Karpas-422 (cell line): ENCODE measurements around the gene KCNMB3. TPM values are rescaled to one million over a fixed set of nuclear protein-coding genes. Genes with fewer than 3 reads are reported as not detected.
"Not testable (repeated sequence)": the region's sequence is repeated elsewhere in the genome, so short reads cannot be mapped to it uniquely, and the experiment has no call there.

Experiments used
- DNase-seq: peaks from one replicate; pipeline ENCODE4 v3.0.0-alpha.2; 2015
- H2AFZ ChIP-seq: fragments of 200-600 bp; sonication (generic); 2 replicates; pipeline ENCODE4 v1.6.1; 2014; ENCODE audit warnings: antibody characterized with exemption, low read length, mixed read lengths
- H3K27ac ChIP-seq: fragments of 200-600 bp; sonication (generic); 2 replicates; pipeline ENCODE4 v1.5.1; 2014; ENCODE audit warnings: mild to moderate bottlenecking, low read length, moderate library complexity
- H3K27me3 ChIP-seq: fragments of 200-600 bp; sonication (generic); 2 replicates; pipeline ENCODE4 v1.6.1; 2014; ENCODE audit warnings: low read length, mixed read lengths
- H3K36me3 ChIP-seq: fragments of 200-600 bp; sonication (generic); 2 replicates; pipeline ENCODE4 v1.6.1; 2014; ENCODE audit warnings: low read length, mixed read lengths; ENCODE audit not compliant: insufficient read depth
- H3K4me1 ChIP-seq: fragments of 200-600 bp; sonication (generic); 2 replicates; pipeline ENCODE4 v1.6.1; 2014; ENCODE audit warnings: mild to moderate bottlenecking, low read length, mixed read lengths
- H3K4me2 ChIP-seq: fragments of 200-600 bp; sonication (generic); 2 replicates; pipeline ENCODE4 v1.6.1; 2014; ENCODE audit warnings: low read length, low read depth, mild to moderate bottlenecking; ENCODE audit not compliant: poor library complexity, severe bottlenecking
- H3K4me3 ChIP-seq: fragments of 200-600 bp; sonication (generic); 2 replicates; pipeline ENCODE4 v1.5.1; 2014; ENCODE audit warnings: mild to moderate bottlenecking, antibody characterized with exemption, low read length, mixed read lengths
- H3K79me2 ChIP-seq: fragments of 200-600 bp; sonication (generic); 2 replicates; pipeline ENCODE4 v1.6.1; 2014; ENCODE audit warnings: mild to moderate bottlenecking, low read length, mixed read lengths
- H3K9ac ChIP-seq: fragments of 200-600 bp; sonication (generic); 2 replicates; pipeline ENCODE4 v1.6.0; 2014; ENCODE audit warnings: low read length
- H3K9me2 ChIP-seq: fragments of 200-600 bp; sonication (generic), shearing (Covaris generic); replicated peaks from 2 replicates; pipeline ENCODE4 v1.6.0; 2014; ENCODE audit warnings: mild to moderate bottlenecking, low read length, moderate library complexity; ENCODE audit not compliant: insufficient read depth
- H3K9me3 ChIP-seq: fragments of 300-700, 200-600 bp; sonication (generic); 2 replicates; pipeline ENCODE4 v1.6.1; 2014; ENCODE audit warnings: low read length, mixed read lengths
- H4K20me1 ChIP-seq: fragments of 200-600 bp; sonication (generic); 2 replicates; pipeline ENCODE4 v1.6.1; 2014; ENCODE audit warnings: mild to moderate bottlenecking, antibody characterized with exemption, low read length, low read depth; ENCODE audit not compliant: insufficient read depth
- total RNA-seq: library from RNA; depleted of rRNA; stranded (reverse); fragments of >200 nt; shearing (Covaris generic); gene quantifications from 2 replicates; pipeline ENCODE4 v1.2.3, GENCODE V29; 2014; ENCODE audit warnings: low replicate concordance

The KCNMB3 gene
- total RNA-seq, 1 experiment from 2014 or later = 28.3 TPM

- H3K27ac ChIP-seq = no peak overlapping the region
- peaks cover 4% of the 10 kb centered on the region for H3K4me1 ChIP-seq
- H3K9ac ChIP-seq = no peak overlapping the region
- no peaks in the 10 kb centered on the region for H3K36me3 ChIP-seq
- H3K79me2 ChIP-seq = no peaks in the 10 kb centered on the region
- H3K9me3 ChIP-seq = no peaks in the 10 kb centered on the region
- H3K27me3 ChIP-seq = no peaks in the 10 kb centered on the region
- H3K4me2 ChIP-seq = no peak overlapping the region
- no peak overlapping the region for H3K4me3 ChIP-seq
- no peaks in the 10 kb centered on the region for H3K9me2 ChIP-seq
- no peaks in the 10 kb centered on the region for H4K20me1 ChIP-seq
- no peak overlapping the region for H2AFZ ChIP-seq
- DNase-seq = no peak
These were observed 30.9 kb upstream of the KCNMB3 start for GRCh38 chr3:179281825-179282224.

- Histone ChIP-seq H3K79me2 (no peaks in the 10 kb centered on the region), H3K9me2 (no peaks in the 10 kb centered on the region), H3K9me3 (no peaks in the 10 kb centered on the region), H3K27me3 (no peaks in the 10 kb centered on the region), H3K4me1 (peaks cover 4% of the 10 kb centered on the region), H4K20me1 (no peaks in the 10 kb centered on the region), H3K9ac (no peak overlapping the region), H2AFZ (no peak overlapping the region), H3K27ac (no peak overlapping the region), H3K36me3 (no peaks in the 10 kb centered on the region), H3K4me3 (no peak overlapping the region), H3K4me2 (no peak overlapping the region)
- no peak for DNase-seq
These were observed 28.9 kb upstream of the KCNMB3 start for GRCh38 chr3:179279837-179280236.

DNA sequence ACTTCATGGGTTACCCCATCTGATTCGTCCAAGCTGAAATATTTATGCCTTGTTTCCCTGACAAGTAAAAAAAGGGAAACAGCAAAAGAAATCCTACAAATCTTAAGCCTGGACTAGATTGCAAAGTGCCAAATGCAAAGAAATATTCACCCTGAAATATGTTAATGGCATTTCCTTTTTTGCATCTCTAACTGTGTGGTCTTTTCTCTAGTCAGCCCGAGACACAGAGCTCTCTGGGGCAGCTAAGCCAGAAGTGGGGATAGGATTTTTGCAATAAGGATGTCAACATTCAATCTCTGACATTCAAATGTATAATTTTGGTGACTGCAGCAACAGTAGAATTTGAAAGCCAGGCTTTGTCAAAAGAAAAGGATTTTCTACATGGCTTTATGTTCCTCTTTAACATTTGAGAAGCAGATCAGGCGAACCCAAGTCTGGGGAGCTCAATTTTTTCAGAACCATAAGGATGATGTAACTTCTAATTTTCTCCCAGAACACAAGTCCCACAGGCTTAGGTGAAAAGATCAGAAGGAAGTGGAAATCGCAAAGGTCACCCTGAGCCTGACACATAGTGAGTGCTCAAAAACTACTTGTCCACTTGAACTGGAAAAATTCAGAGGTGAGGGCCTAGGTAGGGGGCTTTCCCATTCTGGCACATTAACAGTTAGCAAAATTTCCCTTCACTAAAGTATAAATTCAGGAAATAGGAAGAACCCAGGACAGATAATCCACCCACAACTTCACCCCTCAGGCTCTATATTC is 28.2 kb upstream of the KCNMB3 start:
- H3K79me2 ChIP-seq = no peaks in the 10 kb centered on the region
- no peak overlapping the region for H2AFZ ChIP-seq
- H4K20me1 ChIP-seq = no peaks in the 10 kb centered on the region
- H3K9me2 ChIP-seq = no peaks in the 10 kb centered on the region
- H3K9me3 ChIP-seq = no peaks in the 10 kb centered on the region
- H3K36me3 ChIP-seq = no peaks in the 10 kb centered on the region
- H3K27ac ChIP-seq = no peak overlapping the region
- no peaks in the 10 kb centered on the region for H3K27me3 ChIP-seq
- no peak overlapping the region for H3K9ac ChIP-seq
- H3K4me2 ChIP-seq = no peak overlapping the region
- H3K4me3 ChIP-seq = no peak overlapping the region
- no peak for DNase-seq
- H3K4me1 ChIP-seq = peaks cover 4% of the 10 kb centered on the region

- no peak overlapping the region for H3K4me3 ChIP-seq
- H3K9me3 ChIP-seq = no peaks in the 10 kb centered on the region
- H3K36me3 ChIP-seq = no peaks in the 10 kb centered on the region
- H3K27me3 ChIP-seq = no peaks in the 10 kb centered on the region
- no peaks in the 10 kb centered on the region for H3K79me2 ChIP-seq
- no peak overlapping the region for H3K9ac ChIP-seq
- H2AFZ ChIP-seq = no peak overlapping the region
- no peak for DNase-seq
- no peaks in the 10 kb centered on the region for H4K20me1 ChIP-seq
- H3K4me1 ChIP-seq = peaks cover 4% of the 10 kb centered on the region
- no peak overlapping the region for H3K4me2 ChIP-seq
- no peaks in the 10 kb centered on the region for H3K9me2 ChIP-seq
- H3K27ac ChIP-seq = no peak overlapping the region
These were observed 27.2 kb upstream of the KCNMB3 start for GRCh38 chr3:179278151-179278550.

DNA sequence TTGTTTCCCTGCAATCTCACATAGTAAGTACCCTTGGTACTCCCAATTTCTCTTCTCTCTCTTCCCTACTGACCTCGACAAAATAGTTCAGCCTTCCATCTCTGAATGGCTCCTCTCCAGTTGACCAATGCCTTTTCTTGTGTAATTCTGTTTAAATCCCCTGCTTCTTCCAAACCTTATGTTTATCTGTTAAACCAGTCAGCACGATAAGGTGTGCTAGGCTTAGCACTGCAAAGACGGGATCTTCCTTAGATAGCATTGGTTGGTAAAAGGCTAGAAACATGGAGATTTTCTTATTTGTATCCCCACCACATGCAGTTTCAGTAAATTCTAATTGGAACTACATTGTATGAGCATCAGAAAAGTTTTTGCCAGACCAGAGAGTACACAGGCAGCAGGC is 25.8 kb upstream of the KCNMB3 start:
- no peaks in the 10 kb centered on the region for H3K27me3 ChIP-seq
- H3K4me2 ChIP-seq = no peak overlapping the region
- no peaks in the 10 kb centered on the region for H3K9me2 ChIP-seq
- no peak for DNase-seq
- H3K36me3 ChIP-seq = no peaks in the 10 kb centered on the region
- H2AFZ ChIP-seq = no peak overlapping the region
- no peaks in the 10 kb centered on the region for H3K79me2 ChIP-seq
- no peak overlapping the region for H3K4me3 ChIP-seq
- H4K20me1 ChIP-seq = no peaks in the 10 kb centered on the region
- no peak overlapping the region for H3K27ac ChIP-seq
- H3K9me3 ChIP-seq = no peaks in the 10 kb centered on the region
- peaks cover 4% of the 10 kb centered on the region for H3K4me1 ChIP-seq
- no peak overlapping the region for H3K9ac ChIP-seq

- H3K4me3 ChIP-seq = no peak overlapping the region
- no peak overlapping the region for H3K4me2 ChIP-seq
- H3K4me1 ChIP-seq = peaks cover 4% of the 10 kb centered on the region
- H3K9ac ChIP-seq = no peak overlapping the region
- no peak overlapping the region for H3K27ac ChIP-seq
- H3K27me3 ChIP-seq = no peaks in the 10 kb centered on the region
- H3K9me3 ChIP-seq = no peaks in the 10 kb centered on the region
- no peaks in the 10 kb centered on the region for H3K9me2 ChIP-seq
- DNase-seq = no peak
- no peaks in the 10 kb centered on the region for H4K20me1 ChIP-seq
- H3K36me3 ChIP-seq = no peaks in the 10 kb centered on the region
- H3K79me2 ChIP-seq = no peaks in the 10 kb centered on the region
- H2AFZ ChIP-seq = no peak overlapping the region
These were observed 25.1 kb upstream of the KCNMB3 start for GRCh38 chr3:179276001-179276400.

- H3K4me3 ChIP-seq, H4K20me1 ChIP-seq, H3K9me2 ChIP-seq, H3K79me2 ChIP-seq, DNase-seq, H3K9ac ChIP-seq, H3K9me3 ChIP-seq, H3K36me3 ChIP-seq, H3K27ac ChIP-seq, H2AFZ ChIP-seq, H3K4me2 ChIP-seq, H3K27me3 ChIP-seq, H3K4me1 ChIP-seq: not testable (repeated sequence)
These were observed 23.5 kb upstream of the KCNMB3 start for GRCh38 chr3:179274434-179274833.

- Histone ChIP-seq H3K4me1 (peaks cover 13% of the 10 kb centered on the region), H3K27me3 (no peaks in the 10 kb centered on the region), H3K27ac (no peak overlapping the region), H3K4me3 (no peak overlapping the region), H3K9me2 (no peaks in the 10 kb centered on the region), H3K4me2 (no peak overlapping the region), H3K79me2 (no peaks in the 10 kb centered on the region), H3K9me3 (no peaks in the 10 kb centered on the region), H3K36me3 (no peaks in the 10 kb centered on the region), H3K9ac (no peak overlapping the region), H4K20me1 (no peaks in the 10 kb centered on the region), H2AFZ (no peak overlapping the region)
- DNase-seq = no peak
These were observed 21.5 kb upstream of the KCNMB3 start for GRCh38 chr3:179272385-179272784.
